ENCODE results near the gene C11orf68.

The C11orf68 gene

GRCh38 chr11:65942531-65942930 is 23.7 kb upstream of the C11orf68 start:
- no peak for DNase-seq (ENCODE audit: low spot score)
- TF ChIP-seq CTCF (IDR thresholded peaks at IDR 0.05; ENCODE audit: extremely low read depth, missing control alignments) = no peak

- DNase-seq (ENCODE audit: low spot score) = no peak
- TF ChIP-seq CTCF (IDR thresholded peaks at IDR 0.05; ENCODE audit: extremely low read depth, missing control alignments) = no peak
Measured at GRCh38 chr11:65941720-65942310, 23.0 kb upstream of the C11orf68 start.

DNA sequence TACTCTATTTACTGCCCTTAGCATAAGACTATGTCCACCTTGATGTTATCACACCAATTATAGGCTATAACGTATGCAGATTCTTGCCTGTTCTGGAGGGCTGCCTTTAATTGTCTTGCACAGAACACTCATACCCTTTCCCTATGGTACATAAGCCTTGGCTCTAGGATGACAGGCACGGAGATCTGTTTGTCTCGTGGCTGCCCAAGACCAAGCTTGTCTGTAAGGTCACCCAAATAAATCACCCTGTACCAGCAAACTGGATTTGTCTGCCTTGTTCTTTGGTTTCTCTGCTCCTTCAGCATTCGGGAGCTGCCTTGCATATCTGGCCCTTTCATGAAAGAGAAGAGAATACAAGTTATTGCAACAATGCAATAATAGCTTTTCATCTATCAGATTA is 18.9 kb upstream of the C11orf68 start:
- DNase-seq (ENCODE audit: low spot score) = no peak
- no peak for TF ChIP-seq CTCF (IDR thresholded peaks at IDR 0.05; ENCODE audit: extremely low read depth, missing control alignments)

GRCh38 chr11:65934014-65934413 is 15.2 kb upstream of the C11orf68 start:
- DNase-seq (ENCODE audit: low spot score) = no peak
- TF ChIP-seq CTCF (IDR thresholded peaks at IDR 0.05; ENCODE audit: extremely low read depth, missing control alignments) = no peak

- no peak for DNase-seq (ENCODE audit: low spot score)
- TF ChIP-seq CTCF (IDR thresholded peaks at IDR 0.05; ENCODE audit: extremely low read depth, missing control alignments) = no peak
Measured at GRCh38 chr11:65932558-65932919, 13.7 kb upstream of the C11orf68 start.

GRCh38 chr11:65931773-65932557 is 13.1 kb upstream of the C11orf68 start:
- peak; percentile 12 for TF ChIP-seq CTCF (IDR thresholded peaks at IDR 0.05; ENCODE audit: extremely low read depth, missing control alignments)
- no peak for DNase-seq (ENCODE audit: low spot score)

DNA sequence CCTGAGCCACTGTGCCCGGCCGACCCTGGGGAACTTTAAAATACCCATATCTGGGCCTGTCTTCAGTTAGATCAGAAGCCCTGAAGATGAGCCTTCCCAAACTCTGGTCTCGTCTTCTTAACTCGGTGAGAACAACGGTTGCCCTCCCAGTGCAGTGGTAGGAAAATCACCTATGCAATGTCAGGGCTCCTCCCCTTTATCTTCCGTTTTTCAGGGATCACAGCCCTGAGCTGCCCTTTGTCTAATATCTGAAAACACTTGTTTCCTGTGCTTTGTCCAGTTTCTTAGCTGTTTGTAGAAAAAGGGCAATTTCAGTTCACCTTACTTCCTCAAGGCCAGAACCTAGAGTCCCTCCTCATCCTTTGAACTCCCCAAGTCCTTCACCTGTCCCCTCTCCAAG is 9.8 kb upstream of the C11orf68 start:
- no peak for TF ChIP-seq CTCF (IDR thresholded peaks at IDR 0.05; ENCODE audit: extremely low read depth, missing control alignments)
- DNase-seq (ENCODE audit: low spot score) = no peak

Data from GM20000 (cell line).